Nephron progenitor cell (in vitro differentiated cells): ENCODE measurements around the gene KRTAP2-4.
"Not testable (repeated sequence)": the region's sequence is repeated elsewhere in the genome, so short reads cannot be mapped to it uniquely, and the experiment has no call there.

ENCODE experiments used
- DNase-seq: peaks from one replicate; pipeline ENCODE4 v3.0.0; 2021
- H3K27ac Mint-ChIP-seq: 2 replicates; pipeline ENCODE4 v1.8.0; 2021; ENCODE audit warnings: mild to moderate bottlenecking, moderate library complexity, mixed read lengths
- H3K27me3 Mint-ChIP-seq: 2 replicates; pipeline ENCODE4 v1.8.0; 2021; ENCODE audit warnings: mild to moderate bottlenecking, low read depth, mixed read lengths; ENCODE audit not compliant: poor library complexity
- H3K36me3 Mint-ChIP-seq: 2 replicates; pipeline ENCODE4 v1.8.0; 2021; ENCODE audit warnings: low read depth, mixed read lengths
- H3K4me1 Mint-ChIP-seq: 2 replicates; pipeline ENCODE4 v1.8.0; 2021; ENCODE audit warnings: mixed read lengths
- H3K4me3 Mint-ChIP-seq: 2 replicates; pipeline ENCODE4 v1.8.0; 2021; ENCODE audit warnings: mild to moderate bottlenecking, moderate library complexity, mixed read lengths
- H3K9me3 Mint-ChIP-seq: 2 replicates; pipeline ENCODE4 v1.8.0; 2021; ENCODE audit warnings: mild to moderate bottlenecking, moderate library complexity, mixed read lengths
- TF ChIP-seq, protein P1 (sequence below): fragments of 200-600 bp; sonication (generic); IDR thresholded peaks from 2 replicates; pipeline ENCODE4 v1.5.0; 2021; ENCODE audit warnings: antibody characterized with exemption

KRTAP2-4 gene

DNA sequence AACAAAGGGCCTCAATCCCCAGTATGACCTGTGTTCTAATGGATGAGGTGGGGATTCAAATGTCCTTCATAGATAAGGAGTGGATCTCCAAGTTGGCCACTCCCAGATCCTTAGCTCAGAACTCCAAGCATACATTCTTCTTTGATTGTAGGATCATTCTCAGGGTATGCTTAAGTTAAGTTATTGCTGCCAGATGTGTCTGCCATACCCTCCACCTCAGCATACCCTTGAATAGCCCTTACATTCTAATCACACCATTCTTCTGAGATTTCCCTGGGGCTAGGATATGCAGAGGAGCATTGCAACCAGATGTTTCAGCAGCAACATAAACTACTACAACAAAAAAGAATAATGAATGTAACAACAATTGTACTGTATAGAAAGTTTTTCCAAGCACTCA lies 1.6 kb upstream of the KRTAP2-4 start:
- Mint-ChIP-seq H3K27ac (no peak overlapping the region), H3K27me3 (peaks cover 4% of the 10 kb centered on the region), H3K4me1 (no peaks in the 10 kb centered on the region), H3K9me3 (no peaks in the 10 kb centered on the region), H3K36me3 (no peaks in the 10 kb centered on the region), H3K4me3 (no peak overlapping the region)
- no peak for DNase-seq
- TF ChIP-seq, protein P1, sequence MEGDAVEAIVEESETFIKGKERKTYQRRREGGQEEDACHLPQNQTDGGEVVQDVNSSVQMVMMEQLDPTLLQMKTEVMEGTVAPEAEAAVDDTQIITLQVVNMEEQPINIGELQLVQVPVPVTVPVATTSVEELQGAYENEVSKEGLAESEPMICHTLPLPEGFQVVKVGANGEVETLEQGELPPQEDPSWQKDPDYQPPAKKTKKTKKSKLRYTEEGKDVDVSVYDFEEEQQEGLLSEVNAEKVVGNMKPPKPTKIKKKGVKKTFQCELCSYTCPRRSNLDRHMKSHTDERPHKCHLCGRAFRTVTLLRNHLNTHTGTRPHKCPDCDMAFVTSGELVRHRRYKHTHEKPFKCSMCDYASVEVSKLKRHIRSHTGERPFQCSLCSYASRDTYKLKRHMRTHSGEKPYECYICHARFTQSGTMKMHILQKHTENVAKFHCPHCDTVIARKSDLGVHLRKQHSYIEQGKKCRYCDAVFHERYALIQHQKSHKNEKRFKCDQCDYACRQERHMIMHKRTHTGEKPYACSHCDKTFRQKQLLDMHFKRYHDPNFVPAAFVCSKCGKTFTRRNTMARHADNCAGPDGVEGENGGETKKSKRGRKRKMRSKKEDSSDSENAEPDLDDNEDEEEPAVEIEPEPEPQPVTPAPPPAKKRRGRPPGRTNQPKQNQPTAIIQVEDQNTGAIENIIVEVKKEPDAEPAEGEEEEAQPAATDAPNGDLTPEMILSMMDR: no peak

DNA sequence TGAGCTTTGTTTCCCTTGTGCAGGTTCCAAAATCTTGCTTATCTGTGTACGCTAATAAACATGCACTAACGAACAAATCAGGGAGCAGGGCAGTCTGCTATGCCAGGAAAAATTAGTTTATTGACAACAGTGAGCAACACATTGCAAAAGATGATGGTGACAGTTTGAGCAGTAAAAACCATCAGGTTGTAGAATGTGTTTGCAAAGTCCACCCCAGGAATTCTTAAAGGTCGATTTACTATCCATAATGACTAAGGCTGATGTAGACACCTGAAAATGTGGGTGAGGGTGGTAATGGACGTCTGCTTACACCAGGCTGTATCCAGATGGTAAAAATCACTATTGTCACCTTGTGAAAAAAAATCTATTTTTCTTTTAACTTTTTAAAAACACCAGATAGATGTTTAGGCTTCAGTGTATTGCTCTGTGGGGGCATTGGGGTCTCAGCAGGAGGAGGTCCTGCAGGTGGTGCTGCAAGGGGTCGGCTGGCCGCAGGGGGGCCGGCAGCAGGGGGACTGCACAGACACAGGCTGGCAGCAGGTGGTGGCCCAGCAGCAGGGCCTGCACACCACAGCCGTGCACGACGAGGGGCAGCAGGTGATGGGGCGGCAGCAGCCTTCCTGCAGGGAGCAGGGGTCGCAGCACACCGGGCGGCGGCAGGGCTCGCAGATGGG lies 526 bp downstream of the KRTAP2-4 start:
- not testable (repeated sequence) for H3K36me3 Mint-ChIP-seq, DNase-seq, H3K27me3 Mint-ChIP-seq, H3K27ac Mint-ChIP-seq, H3K4me1 Mint-ChIP-seq, H3K9me3 Mint-ChIP-seq, H3K4me3 Mint-ChIP-seq

DNA sequence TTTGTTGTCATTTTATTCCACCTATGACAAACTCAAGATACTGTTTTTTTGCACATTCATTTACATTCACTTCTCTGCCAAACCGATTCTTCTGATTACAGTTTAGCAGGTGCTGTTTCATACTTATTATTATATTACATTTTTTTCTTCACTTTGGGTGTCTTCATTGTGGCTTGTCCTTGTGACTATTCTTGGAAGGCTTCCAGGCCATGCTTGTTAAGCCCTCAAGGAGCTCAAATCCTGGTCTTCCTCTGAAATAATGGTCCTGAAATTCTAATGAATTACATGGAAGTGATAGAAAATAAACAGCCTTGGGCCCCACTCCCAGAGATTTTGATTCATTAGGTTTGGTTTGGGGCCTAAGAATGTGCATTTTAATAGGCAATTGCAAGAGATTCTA lies 1.4 kb downstream of the KRTAP2-4 start:
- peaks cover 4% of the 10 kb centered on the region for H3K27me3 Mint-ChIP-seq
- no peak overlapping the region for H3K27ac Mint-ChIP-seq
- H3K9me3 Mint-ChIP-seq: no peaks in the 10 kb centered on the region
- TF ChIP-seq, protein P1: no peak
- H3K36me3 Mint-ChIP-seq: no peaks in the 10 kb centered on the region
- no peak for DNase-seq
- H3K4me1 Mint-ChIP-seq: peaks cover 8% of the 10 kb centered on the region
- H3K4me3 Mint-ChIP-seq: no peak overlapping the region

- H3K4me1 Mint-ChIP-seq: peaks cover 11% of the 10 kb centered on the region
- TF ChIP-seq, protein P1: no peak
- H3K36me3 Mint-ChIP-seq: no peaks in the 10 kb centered on the region
- no peaks in the 10 kb centered on the region for H3K9me3 Mint-ChIP-seq
- no peak overlapping the region for H3K27ac Mint-ChIP-seq
- peaks cover 4% of the 10 kb centered on the region for H3K27me3 Mint-ChIP-seq
- no peak for DNase-seq
- no peak overlapping the region for H3K4me3 Mint-ChIP-seq
Observed at GRCh38 chr17:41063449-41063848, 2.2 kb downstream of the KRTAP2-4 start.

DNA sequence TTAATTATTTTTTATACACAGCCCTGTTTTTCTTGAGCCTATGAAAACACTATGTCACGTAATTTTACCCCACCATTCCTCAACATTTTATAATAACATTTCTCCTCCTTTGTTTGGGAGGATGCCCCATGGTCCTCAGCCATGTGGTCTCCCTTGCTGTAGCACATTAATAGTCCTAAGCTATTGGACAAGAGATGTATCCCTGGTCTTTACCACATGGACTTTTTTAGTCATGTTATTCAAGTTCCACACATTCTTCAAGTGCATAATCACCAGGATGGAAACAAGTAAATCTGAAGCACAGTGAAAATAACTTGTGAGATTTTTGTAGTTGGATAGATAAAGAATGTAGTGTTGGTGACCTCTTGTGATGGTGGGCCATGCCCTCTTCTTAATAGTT lies 3.7 kb downstream of the KRTAP2-4 start:
- H3K4me3 Mint-ChIP-seq: no peak overlapping the region
- H3K27ac Mint-ChIP-seq: no peak overlapping the region
- peaks cover 11% of the 10 kb centered on the region for H3K4me1 Mint-ChIP-seq
- TF ChIP-seq, protein P1: no peak
- H3K36me3 Mint-ChIP-seq: no peaks in the 10 kb centered on the region
- H3K9me3 Mint-ChIP-seq: peaks cover 4% of the 10 kb centered on the region
- peaks cover 4% of the 10 kb centered on the region for H3K27me3 Mint-ChIP-seq
- DNase-seq: no peak

GRCh38 chr17:41060052-41060604 lies 5.6 kb downstream of the KRTAP2-4 start, which contains the start of gene KRTAP2-3:
Gene KRTAP2-3 (minus strand): TSS chr17:41060114. CDS start chr17:41060050, 64 bp downstream.
- Mint-ChIP-seq H3K27me3 (peaks cover 4% of the 10 kb centered on the region), H3K4me3 (no peak within 1 kb of the TSS), H3K4me1 (peaks cover 11% of the 10 kb centered on the region), H3K36me3 (no peaks in the 10 kb centered on the region), H3K9me3 (peaks cover 4% of the 10 kb centered on the region), H3K27ac (peak within 1 kb of the TSS; percentile 18)
- TF ChIP-seq, protein P1: no peak
- no peak for DNase-seq

GRCh38 chr17:41059276-41060051 lies 6.2 kb downstream of the KRTAP2-4 start:
- H3K4me3 Mint-ChIP-seq, H3K36me3 Mint-ChIP-seq, H3K9me3 Mint-ChIP-seq, H3K27me3 Mint-ChIP-seq, DNase-seq: not testable (repeated sequence)
- peaks cover 11% of the 10 kb centered on the region for H3K4me1 Mint-ChIP-seq
- H3K27ac Mint-ChIP-seq: peak overlapping the region; percentile 10
